Esophagus squamous epithelium (tissue), 4 donors: Measurements from ENCODE around the gene NFATC2.

ENCODE experiments used
- POLR2A ChIP-seq, 4 donors: fragments of 450-650 bp; IDR thresholded peaks; one replicate each; pipeline ENCODE4 v1.6.1; 2017; ENCODE audit warnings: antibody characterized with exemption in 4 of 4, mild to moderate bottlenecking in 4 of 4, moderate library complexity in 3 of 4
- TF ChIP-seq, protein P1 (sequence below), 6 experiments: fragments of 450-650 bp in 4 of 6; fragments of 200-600 bp in 2 of 6; sonication (generic) in 2 of 6; IDR thresholded peaks; one replicate each; pipeline ENCODE4 v1.5.1; 2016 to 2019; ENCODE audit warnings: antibody characterized with exemption in 6 of 6, mild to moderate bottlenecking in 4 of 6, moderate library complexity in 4 of 6

DNA sequence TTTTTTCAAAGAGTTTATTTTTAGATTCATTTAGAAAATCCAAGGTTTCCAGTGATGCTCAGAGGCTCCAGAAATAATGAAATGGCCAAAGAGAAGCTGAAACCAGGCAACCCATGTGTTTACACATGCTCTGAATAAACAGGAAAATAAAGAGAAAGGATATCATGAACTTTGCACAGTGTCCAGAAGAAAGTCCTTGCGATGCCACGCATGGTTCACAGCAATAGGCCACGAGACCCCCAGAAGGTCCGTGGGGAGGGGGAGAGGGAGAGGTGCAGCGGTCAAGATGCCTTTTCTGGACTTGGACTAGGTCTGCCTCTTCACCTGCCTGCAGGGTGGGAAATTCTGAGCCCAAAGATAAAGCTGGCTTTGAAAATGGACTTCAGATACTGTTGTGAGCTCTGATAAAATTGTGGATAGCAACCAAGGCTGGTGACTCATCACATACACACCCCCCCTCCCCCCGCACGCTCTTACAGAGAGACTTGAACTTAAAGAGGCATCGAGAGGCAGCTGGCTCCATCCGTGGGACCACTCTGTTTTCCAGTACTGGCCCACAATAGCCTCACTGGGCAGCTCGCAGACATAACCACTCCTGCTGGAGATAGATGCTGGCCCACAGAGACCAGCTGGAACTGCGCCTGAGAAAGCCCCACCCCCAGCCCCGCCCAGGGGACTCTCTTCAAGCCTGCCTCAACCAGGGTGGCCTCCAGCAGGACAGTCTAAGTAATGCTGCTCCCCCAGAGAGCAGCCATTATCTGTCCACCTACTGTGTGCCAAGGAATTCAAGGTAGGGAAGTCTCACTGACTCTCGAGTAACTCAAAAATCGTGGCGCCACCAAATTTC lies 21.2 kb upstream of the NFATC2 start:
- TF ChIP-seq, protein P1, sequence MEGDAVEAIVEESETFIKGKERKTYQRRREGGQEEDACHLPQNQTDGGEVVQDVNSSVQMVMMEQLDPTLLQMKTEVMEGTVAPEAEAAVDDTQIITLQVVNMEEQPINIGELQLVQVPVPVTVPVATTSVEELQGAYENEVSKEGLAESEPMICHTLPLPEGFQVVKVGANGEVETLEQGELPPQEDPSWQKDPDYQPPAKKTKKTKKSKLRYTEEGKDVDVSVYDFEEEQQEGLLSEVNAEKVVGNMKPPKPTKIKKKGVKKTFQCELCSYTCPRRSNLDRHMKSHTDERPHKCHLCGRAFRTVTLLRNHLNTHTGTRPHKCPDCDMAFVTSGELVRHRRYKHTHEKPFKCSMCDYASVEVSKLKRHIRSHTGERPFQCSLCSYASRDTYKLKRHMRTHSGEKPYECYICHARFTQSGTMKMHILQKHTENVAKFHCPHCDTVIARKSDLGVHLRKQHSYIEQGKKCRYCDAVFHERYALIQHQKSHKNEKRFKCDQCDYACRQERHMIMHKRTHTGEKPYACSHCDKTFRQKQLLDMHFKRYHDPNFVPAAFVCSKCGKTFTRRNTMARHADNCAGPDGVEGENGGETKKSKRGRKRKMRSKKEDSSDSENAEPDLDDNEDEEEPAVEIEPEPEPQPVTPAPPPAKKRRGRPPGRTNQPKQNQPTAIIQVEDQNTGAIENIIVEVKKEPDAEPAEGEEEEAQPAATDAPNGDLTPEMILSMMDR (IDR thresholded peaks at IDR 0.05) = no peak
- TF ChIP-seq POLR2A (IDR thresholded peaks at IDR 0.05) = no peak
